Activated T-helper 1 cell treated with anti-CD3 and anti-CD28 coated beads, Interleukin-2, amount 50 U/mL, for 16 hours (primary cell): ENCODE data around the gene ZNF483.
"Not testable (repeated sequence)": the region's sequence is repeated elsewhere in the genome, so short reads cannot be mapped to it uniquely, and the experiment has no call there.

Experiments
- DNase-seq, 2 donors: peaks; one replicate each; pipeline ENCODE4 v3.0.0-alpha.2; 2020; ENCODE audit warnings: low read depth in 1 of 2, low spot score in 1 of 2

ZNF483 gene

GRCh38 chr9:111610149-111610548, 85.2 kb downstream of the ZNF483 start:
- DNase-seq, result no peak

- DNase-seq, result no peak
Measured at GRCh38 chr9:111610845-111611244, 85.9 kb downstream of the ZNF483 start.

- DNase-seq, result no peak
Measured at GRCh38 chr9:111613436-111614040, 88.6 kb downstream of the ZNF483 start.

- DNase-seq, result no peak
Measured at GRCh38 chr9:111615928-111616327, 90.9 kb downstream of the ZNF483 start.

GRCh38 chr9:111617349-111617748, 92.4 kb downstream of the ZNF483 start:
- not testable (repeated sequence) for DNase-seq

- no peak for DNase-seq
Measured at GRCh38 chr9:111621895-111622480, 97.0 kb downstream of the ZNF483 start.

- DNase-seq, result no peak
Measured at GRCh38 chr9:111622626-111623025, 97.6 kb downstream of the ZNF483 start.
